ENCODE results near the gene CLASP1. TPM values are rescaled to one million over a fixed set of nuclear protein-coding genes. Genes with fewer than 3 reads are reported as not detected.

Gene CLASP1
- total RNA-seq, 4 donors from 2014 or later: 28.9 to 58.0 (median 41.9) TPM

- Histone ChIP-seq H3K4me1 (peaks cover 0 to 29% (median 0%) of the 10 kb centered on the region in 3 donors), H3K4me3 (no peak overlapping the region), H3K9me3 (no peaks in the 10 kb centered on the region), H3K27ac (no peak overlapping the region), H3K27me3 (no peaks in the 10 kb centered on the region), H3K36me3 (peaks cover 0 to 18% (median 3%) of the 10 kb centered on the region in 3 donors)
- no peak for DNase-seq
- no peak for TF ChIP-seq CTCF (IDR thresholded peaks at IDR 0.05)
- no peak for TF ChIP-seq POLR2A (IDR thresholded peaks at IDR 0.05)
- intact Hi-C loops (cut with DNase I): no loop called here
- WGBS, 2 donors: 53 to 56% methylated on average over 2 of the region's 2 CpGs
Measured at GRCh38 chr2:121489911-121490583, 159.2 kb downstream of the CLASP1 start.

- Histone ChIP-seq H3K27ac (no peak overlapping the region), H3K4me1 (peaks cover 0 to 37% (median 0%) of the 10 kb centered on the region in 3 donors), H3K9me3 (no peaks in the 10 kb centered on the region), H3K27me3 (no peaks in the 10 kb centered on the region), H3K36me3 (peaks cover 0 to 13% (median 3%) of the 10 kb centered on the region in 3 donors), H3K4me3 (no peak overlapping the region)
- TF ChIP-seq POLR2A (IDR thresholded peaks at IDR 0.05) (no peak), CTCF (IDR thresholded peaks at IDR 0.05) (no peak)
- no peak for DNase-seq
- WGBS, 2 donors: 55% methylated on average over 1 of the region's 1 CpG
- intact Hi-C loops (cut with DNase I): no loop called here
Measured at GRCh38 chr2:121489284-121489683, 160.0 kb downstream of the CLASP1 start.

DNA sequence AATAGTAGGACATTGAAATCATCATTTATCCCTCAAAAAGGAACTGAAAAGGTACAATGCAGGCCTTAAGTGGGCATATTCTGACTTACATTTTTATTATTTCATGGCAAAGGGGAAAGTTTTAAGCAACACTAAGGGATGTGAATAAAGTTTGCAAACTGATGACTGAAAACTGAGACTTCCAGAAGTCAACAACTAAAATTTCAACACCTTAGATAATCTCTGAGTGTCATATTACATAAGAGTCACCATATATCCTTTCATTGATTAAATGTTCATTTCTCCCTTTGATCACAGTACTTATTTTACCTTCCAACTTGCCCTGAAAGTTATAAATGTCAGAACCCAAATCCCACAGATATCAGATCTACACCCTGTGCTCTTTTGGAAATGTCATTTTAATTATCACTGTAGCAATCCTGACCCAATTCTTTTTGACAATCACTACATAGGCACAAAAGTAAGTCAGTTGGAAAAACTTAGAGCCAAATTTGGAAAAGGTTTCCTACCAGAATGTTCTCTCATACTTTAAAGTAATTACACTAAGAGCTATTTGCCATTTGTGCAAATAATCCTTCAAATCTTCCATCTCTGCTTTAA, 163.0 kb downstream of the CLASP1 start:
- intact Hi-C loops (cut with DNase I): no loop called here
- H3K27ac ChIP-seq: no peak overlapping the region
- H3K27me3 ChIP-seq: no peaks in the 10 kb centered on the region

GRCh38 chr2:121485039-121485438, 164.2 kb downstream of the CLASP1 start:
- no peak for DNase-seq
- no peak overlapping the region for H3K27ac ChIP-seq
- intact Hi-C loops (cut with DNase I): no loop called here
- H3K36me3 ChIP-seq: peaks cover 0 to 24% (median 0%) of the 10 kb centered on the region in 3 donors
- H3K9me3 ChIP-seq: no peaks in the 10 kb centered on the region
- TF ChIP-seq POLR2A (IDR thresholded peaks at IDR 0.05): no peak
- TF ChIP-seq CTCF (IDR thresholded peaks at IDR 0.05): no peak
- no peaks in the 10 kb centered on the region for H3K27me3 ChIP-seq
- peaks cover 0 to 53% (median 11%) of the 10 kb centered on the region in 3 donors for H3K4me1 ChIP-seq
- H3K4me3 ChIP-seq: no peak overlapping the region

More for the DNA sequence above, 163.0 kb downstream of the CLASP1 start:
- peaks cover 0 to 43% (median 0%) of the 10 kb centered on the region in 3 donors for H3K4me1 ChIP-seq
- H3K4me3 ChIP-seq: no peak overlapping the region
- DNase-seq: no peak
- no peaks in the 10 kb centered on the region for H3K9me3 ChIP-seq
- peaks cover 0 to 26% (median 0%) of the 10 kb centered on the region in 3 donors for H3K36me3 ChIP-seq
- no peak for TF ChIP-seq POLR2A (IDR thresholded peaks at IDR 0.05)

DNA sequence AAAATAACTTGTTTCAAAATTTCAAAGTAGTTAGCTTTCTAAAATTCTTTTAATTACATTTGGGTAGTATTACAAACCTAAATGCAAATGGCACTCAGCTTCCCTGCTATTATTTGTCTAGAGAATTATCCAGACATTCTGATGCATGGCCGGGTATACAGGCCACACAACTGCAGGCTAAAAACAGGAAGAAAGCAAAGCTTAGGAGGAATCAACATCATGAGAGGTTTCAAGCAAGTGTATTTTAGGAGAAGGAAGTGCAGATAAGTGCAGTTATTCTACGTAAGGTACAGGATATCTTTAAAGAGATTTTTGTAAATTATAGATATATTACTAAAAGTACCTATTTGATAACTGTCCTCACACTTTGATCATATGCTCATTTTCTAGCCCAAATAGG, 165.4 kb downstream of the CLASP1 start:
- no peak for DNase-seq
- TF ChIP-seq POLR2A (IDR thresholded peaks at IDR 0.05) (no peak), CTCF (IDR thresholded peaks at IDR 0.05) (no peak)
- no peak overlapping the region for H3K27ac ChIP-seq
- H3K4me1 ChIP-seq: peaks cover 0 to 47% (median 14%) of the 10 kb centered on the region in 3 donors
- H3K4me3 ChIP-seq: no peak overlapping the region
- H3K36me3 ChIP-seq: peaks cover 0 to 24% (median 0%) of the 10 kb centered on the region in 3 donors
- H3K27me3 ChIP-seq: no peaks in the 10 kb centered on the region
- intact Hi-C loops (cut with DNase I): no loop called here
- 80 to 87% methylated on average over 2 of the region's 2 CpGs for WGBS, 2 donors
- no peaks in the 10 kb centered on the region for H3K9me3 ChIP-seq
